HUES6 (cell line): Measurements from ENCODE around the gene PCBD1.
"Not testable (repeated sequence)": the region's sequence is repeated elsewhere in the genome, so short reads cannot be mapped to it uniquely, and the experiment has no call there.

Source experiments
- H3K27ac ChIP-seq: 2 replicates; pipeline ENCODE4 v1.7.0; 2013; ENCODE audit warnings: low read depth, mild to moderate bottlenecking, low read length, inconsistent platforms
- H3K27me3 ChIP-seq: 2 replicates; pipeline ENCODE4 v1.6.1; 2013; ENCODE audit warnings: low read length; ENCODE audit not compliant: control insufficient read depth, insufficient read depth
- H3K36me3 ChIP-seq: 2 replicates; pipeline ENCODE4 v1.6.1; 2013; ENCODE audit warnings: low read length; ENCODE audit not compliant: control insufficient read depth, insufficient read depth
- H3K4me1 ChIP-seq: 2 replicates; pipeline ENCODE4 v1.6.1; 2013; ENCODE audit warnings: low read length; ENCODE audit not compliant: control insufficient read depth, insufficient read depth
- H3K4me3 ChIP-seq: 2 replicates; pipeline ENCODE4 v1.5.1; 2013; ENCODE audit warnings: low read depth, low read length
- H3K9ac ChIP-seq: one replicate; pipeline ENCODE4 v1.6.1; 2013; ENCODE audit warnings: mild to moderate bottlenecking, low read length
- H3K9me3 ChIP-seq: 2 replicates; pipeline ENCODE4 v1.6.1; 2013; ENCODE audit warnings: low read depth, low read length; ENCODE audit not compliant: control insufficient read depth, insufficient read depth

Gene PCBD1

GRCh38 chr10:70885481-70885880, 2.9 kb downstream of the PCBD1 start:
- no peak overlapping the region for H3K4me3 ChIP-seq
- peaks cover 16% of the 10 kb centered on the region for H3K4me1 ChIP-seq
- H3K9ac ChIP-seq, result no peak overlapping the region
- H3K27me3 ChIP-seq, result no peaks in the 10 kb centered on the region
- H3K9me3 ChIP-seq, result no peaks in the 10 kb centered on the region
- peaks cover 37% of the 10 kb centered on the region for H3K36me3 ChIP-seq
- H3K27ac ChIP-seq, result no peak overlapping the region

DNA sequence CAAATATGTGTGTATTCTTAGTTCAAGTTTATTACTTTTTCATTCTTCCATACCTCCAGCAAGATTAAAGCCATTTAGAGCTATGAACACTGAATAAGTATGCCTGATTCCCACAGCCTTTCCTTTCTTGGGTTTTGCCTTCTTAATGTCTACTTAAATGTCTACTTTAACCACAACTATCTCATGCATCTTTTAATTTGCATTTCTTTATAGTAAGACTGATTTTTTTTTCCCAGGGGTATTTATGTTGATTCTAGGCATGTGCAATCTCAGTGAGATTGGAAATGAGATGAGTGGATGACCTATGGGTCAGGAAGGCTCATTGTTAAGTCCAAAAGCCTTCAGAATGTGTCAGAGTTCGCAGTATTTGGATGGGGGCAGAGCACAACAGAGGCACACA, 3.6 kb downstream of the PCBD1 start:
- Histone ChIP-seq H3K27me3 (no peaks in the 10 kb centered on the region), H3K4me3 (no peak overlapping the region), H3K4me1 (peaks cover 14% of the 10 kb centered on the region)

GRCh38 chr10:70880077-70880534, 8.3 kb downstream of the PCBD1 start:
- Histone ChIP-seq H3K36me3 (peaks cover 77% of the 10 kb centered on the region), H3K9me3 (no peaks in the 10 kb centered on the region), H3K27ac (no peak overlapping the region), H3K9ac (no peak overlapping the region), H3K4me3 (no peak overlapping the region), H3K4me1 (peaks cover 8% of the 10 kb centered on the region), H3K27me3 (no peaks in the 10 kb centered on the region)

More for the DNA sequence above, 3.6 kb downstream of the PCBD1 start:
- Histone ChIP-seq H3K27ac (no peak overlapping the region), H3K36me3 (peaks cover 41% of the 10 kb centered on the region), H3K9ac (no peak overlapping the region), H3K9me3 (no peaks in the 10 kb centered on the region)

DNA sequence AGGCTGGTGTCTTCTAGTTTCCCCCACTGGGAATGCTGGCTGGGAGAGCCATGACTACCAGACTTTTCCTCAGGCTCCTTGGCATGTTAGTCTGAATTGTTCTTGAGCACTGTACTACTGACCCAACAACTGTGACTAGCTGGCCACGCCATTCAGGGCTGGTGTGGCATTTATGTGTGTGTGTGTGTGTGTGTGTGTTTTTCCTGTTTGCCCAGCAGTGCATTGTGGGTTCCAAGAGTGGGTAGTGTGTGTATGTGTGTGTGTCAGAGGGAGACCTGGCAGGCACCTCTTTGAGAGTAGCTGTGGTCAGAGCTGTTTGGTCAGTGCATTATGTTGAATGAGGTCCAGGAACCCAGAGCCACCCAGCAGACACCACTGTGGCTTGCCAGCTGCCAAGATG, 9.2 kb downstream of the PCBD1 start:
- peaks cover 8% of the 10 kb centered on the region for H3K4me1 ChIP-seq
- no peak overlapping the region for H3K4me3 ChIP-seq
- no peaks in the 10 kb centered on the region for H3K27me3 ChIP-seq
- H3K9ac ChIP-seq, result no peak overlapping the region
- H3K27ac ChIP-seq, result no peak overlapping the region
- H3K36me3 ChIP-seq, result peaks cover 76% of the 10 kb centered on the region
- no peaks in the 10 kb centered on the region for H3K9me3 ChIP-seq

GRCh38 chr10:70874061-70874460, 14.3 kb downstream of the PCBD1 start:
- Histone ChIP-seq H3K36me3 (peaks cover 91% of the 10 kb centered on the region), H3K4me3 (no peak overlapping the region), H3K9me3 (no peaks in the 10 kb centered on the region), H3K27me3 (no peaks in the 10 kb centered on the region), H3K9ac (no peak overlapping the region), H3K27ac (no peak overlapping the region), H3K4me1 (peaks cover 8% of the 10 kb centered on the region)

GRCh38 chr10:70872291-70872690, 16.1 kb downstream of the PCBD1 start:
- H3K27me3 ChIP-seq, result no peaks in the 10 kb centered on the region

DNA sequence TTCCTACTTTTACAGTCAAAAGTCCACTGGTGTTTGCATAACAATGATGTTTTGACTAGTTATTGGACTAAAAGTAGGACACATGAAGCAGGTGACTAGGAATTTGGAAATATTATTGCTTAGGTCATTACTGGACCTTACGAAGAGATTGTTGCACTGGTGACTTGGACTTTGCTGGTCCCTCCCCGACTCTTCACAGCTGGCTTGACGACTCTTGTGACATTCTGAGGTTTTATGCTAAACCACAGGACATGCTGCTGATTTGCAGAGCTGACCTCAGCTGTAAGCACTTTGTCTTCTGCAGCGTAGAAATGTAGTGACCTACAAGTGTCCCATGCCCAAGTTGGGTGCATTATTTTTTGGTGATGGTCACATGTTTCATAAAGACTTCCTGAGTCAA, 21.9 kb downstream of the PCBD1 start:
- Histone ChIP-seq H3K27me3 (no peaks in the 10 kb centered on the region), H3K9me3 (no peaks in the 10 kb centered on the region), H3K9ac (no peak overlapping the region), H3K4me1 (peaks cover 8% of the 10 kb centered on the region; the same call in 1 of the 2 replicates), H3K27ac (no peak overlapping the region), H3K36me3 (peaks cover 49% of the 10 kb centered on the region), H3K4me3 (no peak overlapping the region)

More at GRCh38 chr10:70872291-70872690, 16.1 kb downstream of the PCBD1 start:
- Histone ChIP-seq H3K9ac (no peak overlapping the region), H3K4me1 (peaks cover 5% of the 10 kb centered on the region), H3K36me3 (peaks cover 81% of the 10 kb centered on the region), H3K27ac (no peak overlapping the region), H3K4me3 (no peak overlapping the region), H3K9me3 (no peaks in the 10 kb centered on the region)

- Histone ChIP-seq H3K27ac (no peak overlapping the region), H3K9ac (no peak overlapping the region), H3K36me3 (peaks cover 49% of the 10 kb centered on the region)
These were observed 23.4 kb downstream of the PCBD1 start for GRCh38 chr10:70864935-70865334.

DNA sequence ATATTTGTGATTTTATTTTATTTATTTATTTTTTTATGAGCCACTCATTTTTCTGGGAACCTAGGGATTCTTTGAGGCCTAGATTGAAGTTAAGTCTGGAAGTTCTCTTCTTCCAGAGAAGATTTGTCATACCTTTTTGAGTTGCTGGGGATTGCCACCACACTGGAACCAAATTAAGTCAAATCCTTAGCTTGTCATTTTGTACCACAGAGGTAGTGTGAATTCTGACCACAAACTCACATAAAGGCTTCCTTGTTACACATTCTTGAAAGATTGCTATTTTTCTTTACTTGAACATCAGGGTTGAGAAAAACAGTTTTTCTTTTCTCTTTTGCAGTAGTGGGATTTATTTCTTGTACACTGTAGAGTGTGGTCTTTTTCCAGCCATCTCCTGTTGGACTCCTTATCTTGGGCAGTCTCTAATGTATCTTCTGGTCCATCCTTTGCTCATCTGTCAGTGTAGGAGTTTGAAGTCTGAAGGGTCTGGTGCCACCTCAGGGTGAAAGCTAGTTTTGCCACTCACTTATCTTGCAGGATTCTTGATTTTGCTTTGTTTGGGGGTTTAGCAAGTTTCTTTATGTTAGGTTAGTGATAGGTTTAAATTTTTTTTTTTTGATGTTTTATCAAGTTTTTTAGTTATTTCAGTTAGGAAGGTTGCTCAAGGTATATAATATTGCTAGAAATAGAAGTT, 24.8 kb downstream of the PCBD1 start:
- no peaks in the 10 kb centered on the region for H3K9me3 ChIP-seq
- no peak overlapping the region for H3K9ac ChIP-seq
- no peaks in the 10 kb centered on the region for H3K27me3 ChIP-seq
- H3K4me1 ChIP-seq, result peaks cover 8% of the 10 kb centered on the region; the same call in 1 of the 2 replicates
- H3K4me3 ChIP-seq, result no peak overlapping the region
- H3K27ac ChIP-seq, result no peak overlapping the region
- peaks cover 52% of the 10 kb centered on the region for H3K36me3 ChIP-seq

More at GRCh38 chr10:70864935-70865334, 23.4 kb downstream of the PCBD1 start:
- peaks cover 8% of the 10 kb centered on the region; the same call in 1 of the 2 replicates for H3K4me1 ChIP-seq
- H3K9me3 ChIP-seq, result no peaks in the 10 kb centered on the region
- no peaks in the 10 kb centered on the region for H3K27me3 ChIP-seq
- H3K4me3 ChIP-seq, result no peak overlapping the region

- not testable (repeated sequence) for H3K4me3 ChIP-seq, H3K9me3 ChIP-seq, H3K27me3 ChIP-seq, H3K4me1 ChIP-seq, H3K27ac ChIP-seq, H3K9ac ChIP-seq
- H3K36me3 ChIP-seq, result peaks cover 66% of the 10 kb centered on the region
These were observed 26.7 kb downstream of the PCBD1 start for GRCh38 chr10:70861495-70862197.

GRCh38 chr10:70858759-70859158, 29.6 kb downstream of the PCBD1 start:
- no peaks in the 10 kb centered on the region for H3K9me3 ChIP-seq
- H3K36me3 ChIP-seq, result peaks cover 80% of the 10 kb centered on the region
- no peaks in the 10 kb centered on the region for H3K4me1 ChIP-seq
- no peak overlapping the region for H3K27ac ChIP-seq
- no peak overlapping the region for H3K4me3 ChIP-seq
- no peak overlapping the region for H3K9ac ChIP-seq
- H3K27me3 ChIP-seq, result no peaks in the 10 kb centered on the region
